GM12878 (cell line): Measurements from ENCODE around the gene PAK6. TPM values are rescaled to one million over a fixed set of nuclear protein-coding genes. Genes with fewer than 3 reads are reported as not detected.

Experiments used
- ATAC-seq: fragments of 200-7000 bp; cut with Tn5 transposase; 3 replicates; pipeline ENCODE4 v1.9.1; 2020; ENCODE audit warnings: mild to moderate bottlenecking, moderate library complexity
- BruUV-seq: library from RNA; stranded (reverse); fragments of 400-500 nt; replicated peaks from 2 replicates; lab custom pipeline; 2021; lab: Mats Ljungman, UMichigan
- CTCF ChIA-PET: fragments of 300-600 bp; sonication (Branson Sonifier 250); formaldehyde crosslinking; extraction: SDS; loops from one replicate; lab custom pipeline; 2021; ENCODE audit warnings: inconsistent platforms; lab: Yijun Ruan, JAX
- POLR2A ChIA-PET: fragments of 350-600 bp; formaldehyde crosslinking; extraction: SDS; loops from one replicate; lab custom pipeline; 2021; ENCODE audit warnings: inconsistent platforms; lab: Charles Lee
- RAD21 ChIA-PET: fragments of 300-600 bp; sonication (Branson Sonifier 250); formaldehyde crosslinking; loops from one replicate; lab custom pipeline; 2023; ENCODE audit warnings: antibody characterized with exemption; ENCODE audit not compliant: unreplicated experiment; lab: Charles Lee
- SMC1A ChIA-PET: fragments of 300-600 bp; sonication (Branson Sonifier 250); formaldehyde crosslinking; loops from one replicate; lab custom pipeline; 2023; ENCODE audit not compliant: unreplicated experiment, uncharacterized antibody; lab: Charles Lee
- DNase-seq: peaks from one replicate; pipeline ENCODE4 v3.0.0-alpha.2; 2011; ENCODE audit warnings: low read depth, low spot score
- FAIRE-seq: peaks from 3 replicates; lab custom pipeline; 2011; peaks lifted over from hg19 to GRCh38; lab: Jason Lieb, UNC
- H2AFZ ChIP-seq: 2 replicates; pipeline ENCODE4 v1.6.0; 2011; ENCODE audit warnings: low read depth, low read length, control low read depth; ENCODE audit not compliant: control insufficient read depth
- H3K27ac ChIP-seq: 2 replicates; pipeline ENCODE4 v1.5.1; 2011; ENCODE audit warnings: control low read depth; ENCODE audit not compliant: control insufficient read depth, insufficient read depth
- H3K27me3 ChIP-seq, 2 experiments: replicated peaks in 1 of 2; 2 replicates each; pipeline versions ENCODE4 v1.6.0 to v1.6.1; 2011; ENCODE audit warnings: low read length in 1 of 2; ENCODE audit not compliant: control insufficient read depth in 2 of 2, insufficient read depth in 2 of 2
- H3K36me3 ChIP-seq, 2 experiments: 2 replicates each; pipeline ENCODE4 v1.5.1; 2011; ENCODE audit warnings: low read length in 1 of 2; ENCODE audit not compliant: control insufficient read depth in 2 of 2, insufficient read depth in 2 of 2
- H3K4me1 ChIP-seq: 2 replicates; pipeline ENCODE4 v1.6.1; 2011; ENCODE audit warnings: mild to moderate bottlenecking, low read length, moderate library complexity, mixed read lengths; ENCODE audit not compliant: control insufficient read depth, insufficient read depth
- H3K4me2 ChIP-seq: 2 replicates; pipeline ENCODE4 v1.6.0; 2011; ENCODE audit warnings: control low read depth; ENCODE audit not compliant: control insufficient read depth, insufficient read depth
- H3K4me3 ChIP-seq: fragments of 200-600 bp; sonication (generic); 2 replicates; pipeline ENCODE4 v1.5.1; 2016
- H3K79me2 ChIP-seq: 2 replicates; pipeline ENCODE4 v1.6.0; 2011; ENCODE audit warnings: low read length; ENCODE audit not compliant: control insufficient read depth, insufficient read depth
- H3K9ac ChIP-seq: 2 replicates; pipeline ENCODE4 v1.8.0; 2011; ENCODE audit warnings: low read length, control low read depth, mixed read lengths; ENCODE audit not compliant: control insufficient read depth, insufficient read depth
- H3K9me3 ChIP-seq: replicated peaks from 3 replicates; pipeline ENCODE4 v1.5.1; 2011; ENCODE audit warnings: mild to moderate bottlenecking, low read length; ENCODE audit not compliant: control insufficient read depth, insufficient read depth
- H4K20me1 ChIP-seq: 2 replicates; pipeline ENCODE4 v1.6.0; 2011; ENCODE audit not compliant: control insufficient read depth, insufficient read depth
- ATF7 ChIP-seq: fragments of 450-650 bp; IDR thresholded peaks from 2 replicates; pipeline ENCODE4 v1.6.1; 2016; ENCODE audit warnings: low read depth, mild to moderate bottlenecking
- CBX3 ChIP-seq: fragments of 200-600 bp; sonication (generic); IDR thresholded peaks from 2 replicates; pipeline ENCODE4 v1.6.1; 2016; ENCODE audit warnings: low read depth, borderline replicate concordance
- CEBPZ ChIP-seq: fragments of 150-350 bp; IDR thresholded peaks from 2 replicates; pipeline ENCODE4 v1.6.1; 2016; ENCODE audit warnings: low read depth, low read length
- CHD1 ChIP-seq: IDR thresholded peaks from 2 replicates; pipeline ENCODE4 v1.6.1; 2012; ENCODE audit warnings: low read depth, low read length, improper control_type of control experiment
- CHD2 ChIP-seq: IDR thresholded peaks from 2 replicates; pipeline ENCODE4 v1.6.1; 2011; ENCODE audit warnings: low read depth, low read length, improper control_type of control experiment, borderline replicate concordance
- IKZF2 ChIP-seq, 2 experiments: fragments of 450-650 bp; IDR thresholded peaks; 2 replicates each; pipeline ENCODE4 v1.6.1; 2017; ENCODE audit warnings: mild to moderate bottlenecking in 2 of 2, moderate library complexity in 2 of 2
- KAT2A ChIP-seq: conservative IDR thresholded peaks from 2 replicates; pipeline ENCODE4 v1.6.1; 2011; ENCODE audit warnings: low read depth, low read length; ENCODE audit not compliant: control insufficient read depth
- NFYA ChIP-seq: IDR thresholded peaks from 2 replicates; pipeline ENCODE4 v1.6.1; 2011; ENCODE audit warnings: low read depth, mild to moderate bottlenecking, low read length, improper control_type of control experiment, borderline replicate concordance
- NRF1 ChIP-seq: conservative IDR thresholded peaks from 2 replicates; pipeline ENCODE4 v1.6.1; 2011; ENCODE audit warnings: mild to moderate bottlenecking, low read depth, low read length, improper control_type of control experiment
- PBX3 ChIP-seq: IDR thresholded peaks from 2 replicates; pipeline ENCODE4 v1.6.1; 2011; ENCODE audit warnings: mild to moderate bottlenecking, low read depth, low read length, moderate library complexity; ENCODE audit not compliant: insufficient replicate concordance
- RB1 ChIP-seq: fragments of 450-650 bp; formaldehyde crosslinking; IDR thresholded peaks from 2 replicates; pipeline ENCODE4 v1.6.1; 2017; ENCODE audit warnings: mild to moderate bottlenecking, borderline replicate concordance
- REST ChIP-seq: IDR thresholded peaks from 2 replicates; pipeline ENCODE4 v1.6.1; 2012; ENCODE audit warnings: mild to moderate bottlenecking, low read depth, low read length
- SMC3 ChIP-seq: IDR thresholded peaks from 2 replicates; pipeline ENCODE4 v1.6.1; 2011; ENCODE audit warnings: low read length, improper control_type of control experiment, borderline replicate concordance
- SREBF2 ChIP-seq: IDR thresholded peaks from 2 replicates; pipeline ENCODE4 v1.6.1; 2012; ENCODE audit warnings: mild to moderate bottlenecking, low read length
- ZNF622 ChIP-seq: fragments of 450-650 bp; IDR thresholded peaks from 2 replicates; pipeline ENCODE4 v1.6.1; 2017; ENCODE audit warnings: mild to moderate bottlenecking, inconsistent platforms
- WGBS: methylation state at CpG from one replicate; pipeline ENCODE4 v1.1.6; 2016; ENCODE audit warnings: low lambda C conversion rate; ENCODE audit not compliant: insufficient replicate concordance, insufficient coverage; ENCODE audit errors: missing lambda C conversion rate; 5-methylcytosine and 5-hydroxymethylcytosine counted together
- in situ Hi-C: fragments of 300-500 bp; cut with MboI; formaldehyde crosslinking; loops from 9 replicates; pipeline ENCODE4 v1.14.3; 2018; ENCODE audit warnings: mixed read lengths
- intact Hi-C: fragments of 100-400 bp; cut with micrococcal nuclease; formaldehyde crosslinking; loops from one replicate; pipeline ENCODE4 v1.14.2; 2022; ENCODE audit not compliant: unreplicated experiment
- polyA plus RNA-seq, 11 experiments: library from polyadenylated mRNA; depleted of rRNA in 4 of 11; unstranded in 6 of 11; stranded (reverse) in 5 of 11; fragments of >200 nt; fragmentation: Nextera tagmentation in 4 of 11; fragmentation: Illumina TruSeq in 1 of 11; extraction: Ambion mirVana in 4 of 11; extraction: Trizol in 1 of 11; gene quantifications; 1 replicate in 1 of 11; 2 replicates in 10 of 11; pipeline versions ENCODE4 v1.2.1 to v1.2.3, GENCODE V29; 2011 to 2016; ENCODE audit warnings: inconsistent platforms in 2 of 11, missing spikeins in 2 of 11, low read depth in 1 of 11
- total RNA-seq, 4 experiments: library from RNA; depleted of rRNA in 3 of 4; stranded (reverse); fragments of >200 nt in 3 of 4; fragmentation: Illumina TruSeq in 1 of 4; extraction: Trizol in 1 of 4; gene quantifications; 2 replicates each; pipeline versions ENCODE4 v1.2.1 to v1.2.3, GENCODE V29; 2013 to 2021

The PAK6 gene
- total and polyA plus RNA-seq, 10 of the 15 experiments (the other 5 are each of a cell fraction or from before 2014, with no cell fraction given), result 0.07 to 0.92 (median 0.31) TPM; not detected in 2

GRCh38 chr15:40263024-40263754 lies 24.3 kb downstream of the PAK6 start:
- in situ Hi-C loops (no loop called here), intact Hi-C loops (no loop called here)
- Histone ChIP-seq H3K4me1 (no peaks in the 10 kb centered on the region), H3K27ac (no peak overlapping the region), H3K27me3 (no peaks in the 10 kb centered on the region), H3K36me3 (no peaks in the 10 kb centered on the region), H3K4me2 (no peak overlapping the region), H3K9me3 (no peaks in the 10 kb centered on the region), H3K4me3 (no peak overlapping the region), H3K79me2 (no peaks in the 10 kb centered on the region), H3K9ac (no peak overlapping the region), H2AFZ (no peak overlapping the region), H4K20me1 (no peaks in the 10 kb centered on the region)
- no TSS peak for BruUV-seq
- DNase-seq (no peak), ATAC-seq (no peak), FAIRE-seq (no peak)
- WGBS, result 41% methylated on average over 12 of the region's 12 CpGs
- RAD21 ChIA-PET, result interaction anchor here (1.1 kb wide), 2 partner anchors 11 to 46 kb away, joined by 3 to 4 read pairs; no protein-coding TSS in a partner anchor
- SMC1A ChIA-PET, result interaction anchor here (1.0 to 1.4 kb wide), 2 partner anchors 11 to 216 kb away, joined by 3 to 5 read pairs; no protein-coding TSS in a partner anchor
- POLR2A ChIA-PET, result no interaction called here
- CTCF ChIA-PET, result interaction anchor here (0.6 to 3.3 kb wide), 6 partner anchors 11 to 233 kb away, joined by 3 to 27 read pairs (median 6); no protein-coding TSS in a partner anchor
- no peak for TF ChIP-seq NRF1
- TF ChIP-seq CHD2, result no peak
- TF ChIP-seq RB1, result no peak
- no peak for TF ChIP-seq PBX3
- TF ChIP-seq ATF7, result no peak
- TF ChIP-seq IKZF2 (IDR thresholded peaks at IDR 0.05), result no peak
- no peak for TF ChIP-seq ZNF622
- no peak for TF ChIP-seq SREBF2
- TF ChIP-seq CBX3, result no peak
- no peak for TF ChIP-seq CHD1
- TF ChIP-seq CEBPZ, result no peak
- TF ChIP-seq SMC3, result no peak
- no peak for TF ChIP-seq NFYA
- TF ChIP-seq KAT2A, result no peak
- no peak for TF ChIP-seq REST
